WI38 (cell line): ENCODE results near the gene SNX27.
A peak's percentile ranks its signal among the peaks of the same experiment; 100 is the strongest.

ENCODE experiments used
- H3K4me3 ChIP-seq: 2 replicates; pipeline ENCODE4 v1.5.1; 2011; ENCODE audit warnings: low read depth, mild to moderate bottlenecking, control low read depth, low read length
- TF ChIP-seq, protein P1 (sequence below): IDR thresholded peaks from 2 replicates; pipeline ENCODE4 v1.5.1; 2012; ENCODE audit warnings: low read depth, mild to moderate bottlenecking, control low read depth, low read length

The SNX27 gene

GRCh38 chr1:151716771-151717631, 105.2 kb downstream of the SNX27 start, which contains the start of gene CELF3:
TSS of gene CELF3 (minus strand) at chr1:151716803. CDS start at chr1:151716020, 783 bp downstream.
- TF ChIP-seq, protein P1, sequence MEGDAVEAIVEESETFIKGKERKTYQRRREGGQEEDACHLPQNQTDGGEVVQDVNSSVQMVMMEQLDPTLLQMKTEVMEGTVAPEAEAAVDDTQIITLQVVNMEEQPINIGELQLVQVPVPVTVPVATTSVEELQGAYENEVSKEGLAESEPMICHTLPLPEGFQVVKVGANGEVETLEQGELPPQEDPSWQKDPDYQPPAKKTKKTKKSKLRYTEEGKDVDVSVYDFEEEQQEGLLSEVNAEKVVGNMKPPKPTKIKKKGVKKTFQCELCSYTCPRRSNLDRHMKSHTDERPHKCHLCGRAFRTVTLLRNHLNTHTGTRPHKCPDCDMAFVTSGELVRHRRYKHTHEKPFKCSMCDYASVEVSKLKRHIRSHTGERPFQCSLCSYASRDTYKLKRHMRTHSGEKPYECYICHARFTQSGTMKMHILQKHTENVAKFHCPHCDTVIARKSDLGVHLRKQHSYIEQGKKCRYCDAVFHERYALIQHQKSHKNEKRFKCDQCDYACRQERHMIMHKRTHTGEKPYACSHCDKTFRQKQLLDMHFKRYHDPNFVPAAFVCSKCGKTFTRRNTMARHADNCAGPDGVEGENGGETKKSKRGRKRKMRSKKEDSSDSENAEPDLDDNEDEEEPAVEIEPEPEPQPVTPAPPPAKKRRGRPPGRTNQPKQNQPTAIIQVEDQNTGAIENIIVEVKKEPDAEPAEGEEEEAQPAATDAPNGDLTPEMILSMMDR, result no peak
- no peak within 1 kb of the TSS for H3K4me3 ChIP-seq

DNA sequence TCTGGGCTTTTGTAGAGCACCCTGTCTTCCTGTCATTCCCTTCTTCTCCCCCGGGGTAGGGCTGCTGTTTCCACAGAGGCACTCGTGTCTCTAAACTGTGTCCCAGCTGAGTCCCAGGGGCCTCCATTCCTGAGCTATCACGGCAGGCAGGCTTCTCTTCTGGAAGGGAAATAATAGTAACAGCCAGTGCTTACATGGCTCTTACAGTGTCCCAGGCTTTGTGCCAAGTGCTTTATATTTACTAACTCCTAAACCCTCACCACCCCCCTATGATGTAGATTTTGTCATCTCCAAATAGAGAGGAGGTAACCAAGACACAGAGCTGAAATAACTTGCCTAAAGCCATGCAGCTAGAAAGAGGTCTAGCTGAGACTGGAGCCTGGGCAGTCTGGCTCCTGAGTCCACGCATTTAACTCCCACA, 106.2 kb downstream of the SNX27 start:
- H3K4me3 ChIP-seq, result no peak overlapping the region
- TF ChIP-seq, protein P1, result no peak

DNA sequence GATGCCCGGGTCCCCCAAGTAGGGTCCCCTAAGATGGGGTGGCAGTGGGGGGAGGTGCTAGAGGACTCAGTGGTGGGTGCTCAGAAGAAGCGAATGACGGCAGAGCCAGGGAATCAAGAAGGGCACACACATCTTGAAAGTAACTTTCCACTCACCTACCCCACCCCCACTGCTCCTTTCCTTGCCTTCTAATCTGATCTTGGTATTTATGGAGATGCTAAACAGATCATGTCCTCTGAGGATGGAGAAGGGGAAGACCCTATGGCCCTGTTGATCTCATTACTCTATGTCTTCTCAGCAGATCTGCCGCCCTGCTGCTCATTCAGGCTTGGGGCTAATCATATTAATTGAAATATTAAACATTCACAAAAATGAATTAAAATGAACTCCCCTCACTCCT, 106.8 kb downstream of the SNX27 start:
- TF ChIP-seq, protein P1, result no peak
- no peak overlapping the region for H3K4me3 ChIP-seq

DNA sequence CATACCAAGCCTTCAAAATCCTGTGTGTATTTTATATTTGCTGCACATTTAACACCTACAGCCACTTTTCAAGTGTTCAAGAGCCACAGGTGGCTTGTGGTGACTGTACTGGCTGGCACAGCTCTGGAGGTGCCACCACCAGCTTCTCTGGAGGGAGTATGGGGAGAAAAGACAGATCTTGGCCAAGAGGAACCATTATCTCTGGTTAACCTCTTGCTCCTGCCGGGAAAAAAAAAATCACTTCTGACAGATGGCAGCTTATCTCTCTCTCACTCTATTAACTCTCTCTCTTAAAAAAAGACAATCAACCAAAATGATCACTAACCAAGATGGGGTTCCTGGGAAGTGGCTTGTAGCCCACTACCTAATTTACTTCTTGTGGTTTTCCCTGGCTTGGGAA, 108.3 kb downstream of the SNX27 start:
- H3K4me3 ChIP-seq, result no peak overlapping the region; the same call in 1 of the 2 replicates
- TF ChIP-seq, protein P1, result no peak

DNA sequence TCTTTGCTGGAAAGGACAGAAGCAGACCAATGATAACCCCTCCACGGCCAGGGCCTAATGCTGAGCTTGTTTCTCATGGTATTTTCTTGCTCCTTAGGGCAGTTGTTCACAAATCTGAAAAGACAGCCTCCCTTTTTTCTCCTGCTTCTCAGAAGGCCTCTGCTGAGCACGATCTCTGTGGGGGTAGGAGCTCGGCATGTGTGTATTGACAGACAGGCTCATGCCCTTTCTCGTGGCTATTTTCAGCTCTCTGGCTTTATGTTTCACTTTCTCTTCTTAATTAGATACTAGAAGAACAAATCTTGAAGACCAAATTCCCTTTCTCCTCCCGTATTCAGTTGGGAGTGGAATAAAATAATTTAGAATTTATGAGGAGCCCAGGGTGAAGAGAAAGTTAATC, 108.7 kb downstream of the SNX27 start:
- H3K4me3 ChIP-seq, result peak overlapping the region; percentile 55
- TF ChIP-seq, protein P1, result no peak

DNA sequence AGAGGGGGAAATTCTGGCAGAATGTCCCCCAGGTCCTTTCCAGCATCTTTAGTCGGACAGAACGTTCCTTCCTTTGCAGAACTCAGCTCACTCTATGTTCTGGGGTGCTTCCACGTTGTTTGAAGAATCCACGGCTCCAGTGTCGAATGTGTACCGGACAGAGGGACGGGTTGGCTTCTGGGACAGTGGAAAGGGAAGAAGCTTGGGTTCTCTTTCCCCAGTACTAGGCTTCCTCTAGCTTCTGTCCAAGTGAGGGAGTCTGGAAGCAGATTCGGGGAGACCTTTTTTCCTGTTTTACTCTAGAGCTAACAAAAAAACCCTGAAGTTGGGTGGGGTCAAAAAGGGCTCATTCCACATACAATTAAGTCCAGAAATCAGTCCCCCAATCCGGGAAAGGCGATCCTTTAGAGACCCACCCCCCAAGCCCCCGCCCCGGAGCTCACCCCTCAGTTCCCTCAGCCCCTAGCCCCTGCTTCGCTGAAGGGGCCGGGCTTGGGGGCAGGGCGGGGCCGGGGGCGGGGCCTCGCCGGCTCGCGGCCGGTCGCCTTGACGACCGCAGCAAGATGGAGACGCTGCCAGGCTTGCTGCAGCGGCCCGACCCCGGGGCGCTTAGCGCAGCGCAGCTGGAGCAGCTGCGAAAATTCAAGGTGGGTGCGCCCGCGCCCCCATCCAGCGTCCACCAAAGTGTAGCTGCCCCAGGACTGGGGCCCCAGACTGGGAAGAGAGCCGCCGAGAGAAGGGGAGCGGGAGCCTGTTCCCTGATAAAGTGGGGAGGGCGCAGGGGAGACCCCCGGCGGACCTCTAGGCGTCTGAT, 109.3 kb downstream of the SNX27 start, which contains the start of gene RIIAD1:
Gene RIIAD1, plus strand, starts transcription at position 549 of the 814 bp plus-strand sequence. Its CDS starts 15 bp downstream, at position 564.
- TF ChIP-seq, protein P1, result no peak
- peak within 1 kb of the TSS; percentile 55 for H3K4me3 ChIP-seq
